ENCODE results near the gene FRMD6.
A peak's percentile ranks its signal among the peaks of the same experiment; 100 is the strongest.

FRMD6 gene

GRCh38 chr14:51668870-51669269 lies 17.2 kb downstream of the FRMD6 start:
- TF ChIP-seq CTCF (conservative IDR thresholded peaks at IDR 0.05; ENCODE audit: low read depth), result no peak
- POLR2A ChIA-PET (ENCODE audit: low non-redundant PET), result no interaction called here
- CTCF ChIA-PET, result interaction anchor here (0.7 kb wide), 1 partner anchor 334 kb away, joined by 3 read pairs; no protein-coding TSS in a partner anchor
- DNase-seq (ENCODE audit: low spot score), result no peak
- H3K27ac ChIP-seq, result peak overlapping the region; percentile 38

- ChIA-PET POLR2A (ENCODE audit: low non-redundant PET) (no interaction called here), CTCF (no interaction called here)
- no peak overlapping the region for H3K27ac ChIP-seq
- DNase-seq (ENCODE audit: low spot score), result peak; percentile 75
- no peak for TF ChIP-seq CTCF (conservative IDR thresholded peaks at IDR 0.05; ENCODE audit: low read depth)
Measured at GRCh38 chr14:51674294-51675002, 22.7 kb downstream of the FRMD6 start.

DNA sequence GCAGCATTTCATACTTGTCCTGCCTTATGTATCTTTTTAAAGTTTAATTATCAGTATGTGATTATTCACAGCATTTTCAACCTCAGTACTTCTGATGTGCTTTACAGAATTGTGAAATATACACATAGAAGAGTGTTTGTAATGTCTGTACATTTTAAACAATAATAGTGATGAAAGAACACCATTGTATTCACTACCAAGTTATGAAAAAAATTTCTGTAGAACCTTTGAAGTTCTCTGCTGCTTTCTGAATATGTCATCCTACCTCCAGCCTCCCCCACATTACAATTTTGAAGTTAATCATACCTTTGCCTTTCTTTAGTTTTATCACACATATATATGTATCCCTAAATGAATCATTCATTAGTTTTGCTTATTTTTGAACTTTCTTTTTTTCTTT lies 24.8 kb downstream of the FRMD6 start:
- POLR2A ChIA-PET (ENCODE audit: low non-redundant PET), result no interaction called here
- CTCF ChIA-PET, result no interaction called here

DNA sequence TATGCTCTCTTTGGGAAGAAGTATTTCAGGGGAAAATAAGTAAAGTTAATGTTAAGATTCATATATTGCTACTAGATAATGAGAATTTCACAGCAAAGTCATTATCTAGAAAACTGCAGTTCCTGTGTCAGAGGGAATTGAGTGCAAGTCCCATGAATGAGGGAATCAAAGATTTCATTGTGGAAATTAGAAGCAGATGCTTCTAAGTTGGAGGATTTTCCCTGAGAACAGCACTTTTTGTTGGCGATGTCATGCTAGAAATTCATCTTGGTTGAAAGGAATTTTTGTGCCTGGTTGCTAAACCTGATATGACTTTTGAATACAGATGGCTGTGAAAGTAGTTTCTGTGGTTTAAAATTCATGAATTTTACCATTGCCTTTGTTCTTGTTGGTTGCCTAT lies 25.6 kb downstream of the FRMD6 start:
- no peak overlapping the region for H3K27ac ChIP-seq
- CTCF ChIA-PET, result interaction anchor here (0.7 kb wide), 1 partner anchor 58 kb away, joined by 3 read pairs; no protein-coding TSS in a partner anchor
- DNase-seq (ENCODE audit: low spot score), result no peak
- no peak for TF ChIP-seq CTCF (conservative IDR thresholded peaks at IDR 0.05; ENCODE audit: low read depth)
- POLR2A ChIA-PET (ENCODE audit: low non-redundant PET), result no interaction called here

More for the DNA sequence above, 24.8 kb downstream of the FRMD6 start:
- no peak overlapping the region for H3K27ac ChIP-seq
- TF ChIP-seq CTCF (conservative IDR thresholded peaks at IDR 0.05; ENCODE audit: low read depth), result no peak
- no peak for DNase-seq (ENCODE audit: low spot score)

GRCh38 chr14:51677738-51678137 lies 26.0 kb downstream of the FRMD6 start:
- DNase-seq (ENCODE audit: low spot score), result no peak
- no peak overlapping the region for H3K27ac ChIP-seq
- POLR2A ChIA-PET (ENCODE audit: low non-redundant PET), result no interaction called here
- CTCF ChIA-PET, result no interaction called here
- no peak for TF ChIP-seq CTCF (conservative IDR thresholded peaks at IDR 0.05; ENCODE audit: low read depth)

DNA sequence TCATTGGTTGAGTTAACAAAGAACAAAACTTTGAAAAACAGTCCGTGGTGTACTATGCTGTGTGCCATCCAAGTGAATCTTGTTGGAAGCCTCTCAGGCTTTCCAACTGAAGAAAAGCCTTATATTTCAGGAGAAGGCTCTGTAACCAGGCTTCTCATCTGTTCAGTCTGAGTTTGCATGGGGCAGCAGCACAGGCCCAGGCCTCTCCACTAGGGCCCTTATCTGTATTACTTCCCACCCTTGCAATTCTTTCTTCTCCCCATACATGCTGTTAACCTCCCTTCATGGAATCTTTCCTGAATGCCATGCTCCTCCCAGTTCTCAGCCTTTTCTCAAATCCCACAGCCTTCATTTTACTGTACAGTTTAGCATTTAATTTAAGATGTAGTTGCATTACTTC lies 28.3 kb downstream of the FRMD6 start:
- H3K27ac ChIP-seq, result no peak overlapping the region
- POLR2A ChIA-PET (ENCODE audit: low non-redundant PET), result no interaction called here
- TF ChIP-seq CTCF (conservative IDR thresholded peaks at IDR 0.05; ENCODE audit: low read depth), result no peak
- CTCF ChIA-PET, result no interaction called here
- no peak for DNase-seq (ENCODE audit: low spot score)

Measured in RWPE1 (cell line).